SK-N-SH treated with all-trans-retinoic acid at 6 μM for 48 hours (cell line): ENCODE measurements around the gene PLEKHN1.

Experiments
- ATAC-seq: fragments of 200-7000 bp; cut with Tn5 transposase; 3 replicates; pipeline ENCODE4 v1.9.1; 2020; ENCODE audit warnings: mild to moderate bottlenecking, moderate library complexity
- ARNTL ChIP-seq: fragments of 450-650 bp; formaldehyde crosslinking; IDR thresholded peaks from 2 replicates; pipeline ENCODE4 v1.5.0; 2020; ENCODE audit warnings: low read depth, mild to moderate bottlenecking, moderate library complexity, borderline replicate concordance
- BACH2 ChIP-seq: fragments of 250-450 bp; sonication (Bioruptor Pico); IDR thresholded peaks from 2 replicates; pipeline ENCODE4 v1.9.0; 2021; ENCODE audit warnings: mild to moderate bottlenecking, borderline replicate concordance
- CSDC2 ChIP-seq: fragments of 250-450 bp; sonication (Bioruptor Pico); IDR thresholded peaks from 2 replicates; pipeline ENCODE4 v1.5.0; 2020; ENCODE audit warnings: mild to moderate bottlenecking, moderate library complexity
- CSRNP3 ChIP-seq: fragments of 250-450 bp; sonication (Bioruptor Pico); IDR thresholded peaks from 2 replicates; pipeline ENCODE4 v1.5.1; 2021; ENCODE audit warnings: mild to moderate bottlenecking, moderate library complexity
- ESRRG ChIP-seq: fragments of 250-450 bp; sonication (Bioruptor Pico); IDR thresholded peaks from 2 replicates; pipeline ENCODE4 v1.6.1; 2021; ENCODE audit warnings: mild to moderate bottlenecking
- GLIS3 ChIP-seq: fragments of 250-450 bp; sonication (Bioruptor Pico); IDR thresholded peaks from 2 replicates; pipeline ENCODE4 v1.5.0; 2020; ENCODE audit warnings: mild to moderate bottlenecking, moderate library complexity
- OSR1 ChIP-seq: fragments of 250-450 bp; sonication (Bioruptor Pico); IDR thresholded peaks from 2 replicates; pipeline ENCODE4 v1.8.0; 2022; ENCODE audit warnings: moderate library complexity, mild to moderate bottlenecking, inconsistent platforms
- PATZ1 ChIP-seq: fragments of 250-450 bp; sonication (Bioruptor Pico); IDR thresholded peaks from 2 replicates; pipeline ENCODE4 v1.8.0; 2020; ENCODE audit warnings: mild to moderate bottlenecking, moderate library complexity, borderline replicate concordance
- POU6F1 ChIP-seq: fragments of 250-450 bp; sonication (Bioruptor Pico); IDR thresholded peaks from 2 replicates; pipeline ENCODE4 v1.8.0; 2021; ENCODE audit warnings: low read depth, mild to moderate bottlenecking, moderate library complexity, borderline replicate concordance
- PPARA ChIP-seq: fragments of 250-450 bp; sonication (Bioruptor Pico); IDR thresholded peaks from 2 replicates; pipeline ENCODE4 v1.5.0; 2020; ENCODE audit warnings: mild to moderate bottlenecking, borderline replicate concordance
- RARB ChIP-seq: fragments of 250-450 bp; sonication (Bioruptor Pico); IDR thresholded peaks from 2 replicates; pipeline ENCODE4 v1.8.0; 2021; ENCODE audit warnings: mild to moderate bottlenecking, moderate library complexity
- SNAI2 ChIP-seq: fragments of 250-450 bp; sonication (Bioruptor Pico); IDR thresholded peaks from 2 replicates; pipeline ENCODE4 v1.5.0; 2020; ENCODE audit warnings: mild to moderate bottlenecking, moderate library complexity
- TCF4 ChIP-seq: fragments of 250-450 bp; sonication (Bioruptor Pico); IDR thresholded peaks from 2 replicates; pipeline ENCODE4 v1.8.0; 2021; ENCODE audit warnings: mild to moderate bottlenecking, moderate library complexity, borderline replicate concordance
- TOX ChIP-seq: fragments of 250-450 bp; sonication (Bioruptor Pico); IDR thresholded peaks from 2 replicates; pipeline ENCODE4 v1.8.0; 2021; ENCODE audit warnings: mild to moderate bottlenecking, moderate library complexity, borderline replicate concordance
- TSHZ2 ChIP-seq: fragments of 250-450 bp; sonication (Bioruptor Pico); IDR thresholded peaks from 2 replicates; pipeline ENCODE4 v1.5.0; 2020; ENCODE audit warnings: mild to moderate bottlenecking, moderate library complexity
- ZC3H10 ChIP-seq: fragments of 250-450 bp; sonication (Bioruptor Pico); IDR thresholded peaks from 2 replicates; pipeline ENCODE4 v1.5.1; 2021; ENCODE audit warnings: mild to moderate bottlenecking, moderate library complexity
- ZFP3 ChIP-seq: fragments of 250-450 bp; sonication (Bioruptor Pico); IDR thresholded peaks from 2 replicates; pipeline ENCODE4 v1.5.0; 2020; ENCODE audit warnings: mild to moderate bottlenecking, moderate library complexity
- ZFP30 ChIP-seq: fragments of 450-650 bp; formaldehyde crosslinking; IDR thresholded peaks from 2 replicates; pipeline ENCODE4 v1.5.0; 2022; ENCODE audit warnings: mild to moderate bottlenecking, moderate library complexity
- ZNF565 ChIP-seq: fragments of 450-650 bp; formaldehyde crosslinking; conservative IDR thresholded peaks from 2 replicates; pipeline ENCODE4 v1.5.0; 2020; ENCODE audit warnings: low read depth, mild to moderate bottlenecking, moderate library complexity
- ZNF8 ChIP-seq: fragments of 450-650 bp; formaldehyde crosslinking; IDR thresholded peaks from 2 replicates; pipeline ENCODE4 v1.5.0; 2020; ENCODE audit warnings: mild to moderate bottlenecking, moderate library complexity

The PLEKHN1 gene

GRCh38 chr1:937521-937920, 28.8 kb upstream of the PLEKHN1 start:
- no peak for ATAC-seq
- TF ChIP-seq OSR1 (CRISPR knock-in tag): no peak
- no peak for TF ChIP-seq PPARA (CRISPR knock-in tag)
- TF ChIP-seq CSRNP3 (CRISPR knock-in tag): no peak
- TF ChIP-seq RARB (CRISPR knock-in tag): no peak

- TF ChIP-seq ESRRG (CRISPR knock-in tag): no peak
- TF ChIP-seq ARNTL (CRISPR knock-in tag): no peak
- TF ChIP-seq ZNF8 (CRISPR knock-in tag): no peak
- no peak for TF ChIP-seq TSHZ2
- no peak for TF ChIP-seq SNAI2 (CRISPR knock-in tag)
- no peak for TF ChIP-seq PPARA (CRISPR knock-in tag)
- no peak for TF ChIP-seq POU6F1 (CRISPR knock-in tag)
- TF ChIP-seq, all 23 proteins: peak for 0
- peak; percentile 70 for ATAC-seq
These were observed 28.1 kb upstream of the PLEKHN1 start for GRCh38 chr1:938088-938683.

- TF ChIP-seq ZFP30 (CRISPR knock-in tag) (no peak), ESRRG (CRISPR knock-in tag) (no peak), ZFP3 (CRISPR knock-in tag) (no peak), PATZ1 (CRISPR knock-in tag) (no peak), ARNTL (CRISPR knock-in tag) (no peak), RARB (CRISPR knock-in tag) (no peak), CSRNP3 (CRISPR knock-in tag) (no peak), ZNF565 (CRISPR knock-in tag) (no peak), TCF4 (CRISPR knock-in tag) (no peak), OSR1 (CRISPR knock-in tag) (no peak), TOX (CRISPR knock-in tag) (no peak), GLIS3 (CRISPR knock-in tag) (no peak), ZC3H10 (CRISPR knock-in tag) (no peak), ZNF8 (CRISPR knock-in tag) (no peak), CSDC2 (CRISPR knock-in tag) (no peak), BACH2 (CRISPR knock-in tag) (no peak)
- ATAC-seq: no peak
These were observed 27.4 kb upstream of the PLEKHN1 start for GRCh38 chr1:938711-939489.
